Brain microvascular endothelial cell (primary cell): ENCODE results near the gene POC1A.

ENCODE experiments used
- DNase-seq: peaks from one replicate; pipeline ENCODE4 v3.0.0-alpha.2; 2020
- H3K27ac ChIP-seq: fragments of 250-450 bp; sonication (Bioruptor Pico); 2 replicates; pipeline ENCODE4 v1.5.1; 2020; ENCODE audit warnings: mild to moderate bottlenecking, moderate library complexity
- H3K27me3 ChIP-seq: fragments of 250-450 bp; sonication (Bioruptor Pico); replicated peaks from 2 replicates; pipeline ENCODE4 v1.5.1; 2020; ENCODE audit warnings: mild to moderate bottlenecking
- H3K36me3 ChIP-seq: fragments of 250-450 bp; sonication (Bioruptor Pico); replicated peaks from 2 replicates; pipeline ENCODE4 v1.5.1; 2020; ENCODE audit warnings: mild to moderate bottlenecking
- H3K4me3 ChIP-seq: 2 replicates; pipeline ENCODE4 v1.5.1; 2011; ENCODE audit warnings: low read depth, mild to moderate bottlenecking, control low read depth, low read length, moderate library complexity
- in situ Hi-C: cut with HindIII; loops from 2 replicates; pipeline ENCODE4 v1.10.0; 2017; ENCODE audit warnings: low sequenced_read_pairs, low pct_ligation_motif_present
- TF ChIP-seq, protein P1 (sequence below): IDR thresholded peaks from 2 replicates; pipeline ENCODE4 v1.5.1; 2011; ENCODE audit warnings: low read depth, mild to moderate bottlenecking, moderate library complexity, low read length, control low read depth, inconsistent platforms; ENCODE audit errors: missing control alignments

POC1A gene

DNA sequence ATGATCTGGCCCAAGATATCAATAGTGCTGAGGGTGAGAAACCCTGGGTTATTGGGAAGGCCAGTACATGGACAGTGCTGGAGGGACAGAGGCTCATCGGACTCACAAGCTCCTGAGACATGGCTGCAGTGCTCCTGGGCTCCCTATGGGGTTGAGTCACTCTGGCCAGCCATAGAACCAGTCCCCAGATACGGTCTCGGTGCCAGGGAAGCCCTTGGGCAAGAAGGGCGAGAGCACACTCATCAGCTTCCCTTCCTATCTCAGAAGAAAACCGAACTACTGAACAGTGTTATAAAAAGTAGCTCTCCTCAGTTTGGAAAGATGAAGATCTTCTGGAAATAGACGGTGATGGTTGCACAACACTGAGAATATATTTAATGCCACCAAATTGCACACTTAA is 34.4 kb downstream of the POC1A start:
- TF ChIP-seq, protein P1, sequence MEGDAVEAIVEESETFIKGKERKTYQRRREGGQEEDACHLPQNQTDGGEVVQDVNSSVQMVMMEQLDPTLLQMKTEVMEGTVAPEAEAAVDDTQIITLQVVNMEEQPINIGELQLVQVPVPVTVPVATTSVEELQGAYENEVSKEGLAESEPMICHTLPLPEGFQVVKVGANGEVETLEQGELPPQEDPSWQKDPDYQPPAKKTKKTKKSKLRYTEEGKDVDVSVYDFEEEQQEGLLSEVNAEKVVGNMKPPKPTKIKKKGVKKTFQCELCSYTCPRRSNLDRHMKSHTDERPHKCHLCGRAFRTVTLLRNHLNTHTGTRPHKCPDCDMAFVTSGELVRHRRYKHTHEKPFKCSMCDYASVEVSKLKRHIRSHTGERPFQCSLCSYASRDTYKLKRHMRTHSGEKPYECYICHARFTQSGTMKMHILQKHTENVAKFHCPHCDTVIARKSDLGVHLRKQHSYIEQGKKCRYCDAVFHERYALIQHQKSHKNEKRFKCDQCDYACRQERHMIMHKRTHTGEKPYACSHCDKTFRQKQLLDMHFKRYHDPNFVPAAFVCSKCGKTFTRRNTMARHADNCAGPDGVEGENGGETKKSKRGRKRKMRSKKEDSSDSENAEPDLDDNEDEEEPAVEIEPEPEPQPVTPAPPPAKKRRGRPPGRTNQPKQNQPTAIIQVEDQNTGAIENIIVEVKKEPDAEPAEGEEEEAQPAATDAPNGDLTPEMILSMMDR = no peak

DNA sequence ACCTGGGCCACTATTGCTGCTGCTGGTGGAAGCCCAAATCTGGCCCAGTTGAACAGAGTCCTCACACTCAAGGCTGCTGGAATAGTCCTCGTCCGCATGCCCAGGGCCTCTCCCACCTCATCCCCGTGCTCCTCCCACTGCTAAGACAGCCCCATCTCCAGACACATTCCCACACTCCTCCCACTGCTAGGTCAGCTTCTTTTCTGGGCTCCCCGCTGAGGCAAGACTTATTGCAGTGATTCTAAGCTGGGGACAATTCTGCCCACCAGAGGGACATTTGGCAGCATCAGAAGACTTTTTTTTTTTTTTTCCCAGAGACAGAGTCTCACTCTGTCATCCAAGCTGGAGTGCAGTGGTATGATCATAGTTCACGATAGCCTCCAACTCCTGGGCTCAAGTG is 35.1 kb downstream of the POC1A start:
- DNase-seq = no peak
- H3K27ac ChIP-seq = no peak overlapping the region
- TF ChIP-seq, protein P1 = no peak
- in situ Hi-C loops = no loop called here
- no peaks in the 10 kb centered on the region for H3K27me3 ChIP-seq
- no peaks in the 10 kb centered on the region for H3K36me3 ChIP-seq
- no peak overlapping the region for H3K4me3 ChIP-seq

More for the DNA sequence above, 34.4 kb downstream of the POC1A start:
- in situ Hi-C loops = no loop called here
- no peaks in the 10 kb centered on the region for H3K27me3 ChIP-seq
- DNase-seq = no peak
- H3K36me3 ChIP-seq = no peaks in the 10 kb centered on the region
- H3K27ac ChIP-seq = no peak overlapping the region
- no peak overlapping the region for H3K4me3 ChIP-seq

- TF ChIP-seq, protein P1 = no peak
- no peak for DNase-seq
- Histone ChIP-seq H3K4me3 (no peak overlapping the region), H3K27me3 (no peaks in the 10 kb centered on the region), H3K27ac (no peak overlapping the region), H3K36me3 (no peaks in the 10 kb centered on the region)
- in situ Hi-C loops = no loop called here
Measured at GRCh38 chr3:52118156-52118875, 35.9 kb downstream of the POC1A start.

DNA sequence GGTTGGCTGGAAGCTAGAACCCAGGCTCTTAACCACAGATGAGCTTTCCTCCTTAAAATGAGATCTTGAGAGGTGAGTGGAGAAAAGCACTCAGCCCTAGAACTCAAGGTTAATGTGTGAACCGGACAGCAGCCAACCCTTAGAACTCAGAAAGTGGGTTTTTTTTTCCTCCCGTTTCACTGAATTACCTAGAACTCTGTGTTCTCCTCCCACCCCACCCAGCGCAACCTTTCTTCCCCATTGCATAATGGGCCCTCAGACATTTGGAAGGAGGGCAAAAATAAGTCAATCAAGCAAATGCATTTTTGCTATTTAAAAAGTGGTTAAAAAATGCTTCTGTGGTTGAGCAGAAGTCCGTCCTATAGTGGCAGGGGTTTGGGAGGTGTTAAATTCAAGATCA is 36.7 kb downstream of the POC1A start:
- no peak overlapping the region for H3K4me3 ChIP-seq
- no peaks in the 10 kb centered on the region for H3K27me3 ChIP-seq
- H3K36me3 ChIP-seq = no peaks in the 10 kb centered on the region
- in situ Hi-C loops = no loop called here
- DNase-seq = no peak
- TF ChIP-seq, protein P1 = no peak
- H3K27ac ChIP-seq = no peak overlapping the region

GRCh38 chr3:52112056-52112455 is 42.2 kb downstream of the POC1A start:
- Histone ChIP-seq H3K36me3 (no peaks in the 10 kb centered on the region), H3K27ac (no peak overlapping the region), H3K27me3 (no peaks in the 10 kb centered on the region), H3K4me3 (no peak overlapping the region)
- DNase-seq = no peak
- in situ Hi-C loops = no loop called here
- TF ChIP-seq, protein P1 = no peak

DNA sequence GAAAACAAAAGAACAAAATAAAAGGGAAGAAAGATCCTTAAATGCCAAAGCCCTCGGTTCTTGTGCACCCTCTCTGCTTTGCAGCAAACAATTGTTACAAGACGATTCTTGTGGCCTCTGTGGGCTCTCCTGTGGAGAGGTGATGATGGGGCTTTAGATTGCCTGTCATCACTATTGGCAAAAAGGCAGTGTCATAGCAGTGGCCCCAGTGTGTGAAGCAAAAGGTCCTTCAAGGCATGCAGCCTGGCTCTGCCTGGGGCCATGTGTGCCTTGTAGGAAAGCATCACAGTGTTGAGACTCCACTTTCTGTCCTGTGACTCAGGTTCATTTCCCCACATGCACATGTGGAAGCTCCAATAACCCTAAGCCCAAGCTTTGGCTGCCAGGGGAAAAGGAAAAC is 43.7 kb downstream of the POC1A start:
- TF ChIP-seq, protein P1 = no peak
- Histone ChIP-seq H3K4me3 (no peak overlapping the region), H3K36me3 (no peaks in the 10 kb centered on the region), H3K27ac (no peak overlapping the region), H3K27me3 (no peaks in the 10 kb centered on the region)
- DNase-seq = no peak
- in situ Hi-C loops = no loop called here
